Neural cell (in vitro differentiated cells): ENCODE results near the gene ASMT. TPM values are rescaled to one million over a fixed set of nuclear protein-coding genes. Genes with fewer than 3 reads are reported as not detected.

Experiments used
- H2AFZ ChIP-seq: fragments of 200-600, 300-800 bp; sonication (generic), shearing (Covaris generic); 2 replicates; pipeline ENCODE4 v1.6.0; 2014; ENCODE audit warnings: low read depth, mild to moderate bottlenecking, antibody characterized with exemption, low read length, moderate library complexity
- H3F3A ChIP-seq: fragments of 200-600 bp; shearing (Covaris generic); 2 replicates; pipeline ENCODE4 v1.6.1; 2016; ENCODE audit warnings: mild to moderate bottlenecking, moderate library complexity, mixed read lengths, antibody characterized with exemption, low read length; ENCODE audit not compliant: insufficient read depth, poor library complexity, severe bottlenecking
- H3K27ac ChIP-seq: fragments of 200-600, 300-800 bp; sonication (generic), shearing (Covaris generic); 2 replicates; pipeline ENCODE4 v1.5.1; 2014; ENCODE audit warnings: mild to moderate bottlenecking, low read length, moderate library complexity
- H3K27me3 ChIP-seq: fragments of 300-800, 200-600 bp; sonication (generic), shearing (Covaris generic); 2 replicates; pipeline ENCODE4 v1.6.0; 2014; ENCODE audit warnings: mild to moderate bottlenecking, low read depth, low read length, moderate library complexity; ENCODE audit not compliant: insufficient read depth
- H3K36me3 ChIP-seq: fragments of 300-800, 200-600 bp; sonication (generic), shearing (Covaris generic); 2 replicates; pipeline ENCODE4 v1.5.1; 2014; ENCODE audit warnings: mild to moderate bottlenecking, antibody characterized with exemption, low read length, moderate library complexity; ENCODE audit not compliant: insufficient read depth
- H3K4me2 ChIP-seq: fragments of 300-800, 200-600 bp; sonication (generic), shearing (Covaris generic); 2 replicates; pipeline ENCODE4 v1.6.0; 2014; ENCODE audit warnings: mild to moderate bottlenecking, low read length
- H3K4me3 ChIP-seq: fragments of 300-800, 200-600 bp; sonication (generic), shearing (Covaris generic); 2 replicates; pipeline ENCODE4 v1.5.1; 2014; ENCODE audit warnings: mild to moderate bottlenecking, low read length, moderate library complexity
- H3K79me2 ChIP-seq: fragments of 200-600 bp; shearing (Covaris generic); replicated peaks from 2 replicates; pipeline ENCODE4 v1.6.0; 2014; ENCODE audit warnings: mild to moderate bottlenecking, low read length, moderate library complexity; ENCODE audit not compliant: insufficient read depth
- H3K9ac ChIP-seq: fragments of 300-800, 200-600 bp; sonication (generic), shearing (Covaris generic); 2 replicates; pipeline ENCODE4 v1.6.1; 2016; ENCODE audit warnings: mild to moderate bottlenecking, low read length, mixed read lengths
- H3K9me2 ChIP-seq: fragments of 200-600 bp; shearing (Covaris generic); 2 replicates; pipeline ENCODE4 v1.6.1; 2016; ENCODE audit warnings: mild to moderate bottlenecking, low read length, mixed read lengths; ENCODE audit not compliant: insufficient read depth
- H3K9me3 ChIP-seq: fragments of 200-600, 300-800 bp; sonication (generic), shearing (Covaris generic); 2 replicates; pipeline ENCODE4 v1.6.1; 2016; ENCODE audit warnings: mild to moderate bottlenecking, mixed run types, low read length, moderate library complexity, mixed read lengths
- H4K20me1 ChIP-seq: fragments of 200-600 bp; shearing (Covaris generic); 2 replicates; pipeline ENCODE4 v1.6.1; 2016; ENCODE audit warnings: mild to moderate bottlenecking, mixed run types; ENCODE audit not compliant: insufficient read depth
- CTCF ChIP-seq: fragments of 450-650 bp; IDR thresholded peaks from 2 replicates; pipeline ENCODE4 v1.5.1; 2014; ENCODE audit warnings: antibody characterized with exemption, mild to moderate bottlenecking, moderate library complexity; ENCODE audit not compliant: poor library complexity, severe bottlenecking
- EP300 ChIP-seq: fragments of 450-650 bp; conservative IDR thresholded peaks from 2 replicates; pipeline ENCODE4 v1.6.1; 2014; ENCODE audit warnings: antibody characterized with exemption, mild to moderate bottlenecking, moderate library complexity; ENCODE audit not compliant: poor library complexity, severe bottlenecking
- EZH2 ChIP-seq: fragments of 200-600, 300-800 bp; shearing (Covaris generic), sonication (generic); IDR thresholded peaks from 2 replicates; pipeline ENCODE4 v1.6.1; 2014; ENCODE audit warnings: antibody characterized with exemption, low read length, borderline replicate concordance, mild to moderate bottlenecking; ENCODE audit not compliant: insufficient read depth, poor library complexity, severe bottlenecking
- MXI1 ChIP-seq: fragments of 450-650 bp; conservative IDR thresholded peaks from 2 replicates; pipeline ENCODE4 v1.6.1; 2014; ENCODE audit warnings: antibody characterized with exemption, mild to moderate bottlenecking; ENCODE audit not compliant: poor library complexity, severe bottlenecking
- POLR2AphosphoS5 ChIP-seq: IDR thresholded peaks from 2 replicates; pipeline ENCODE4 v1.6.1; 2012
- RAD21 ChIP-seq: fragments of 450-650 bp; conservative IDR thresholded peaks from 2 replicates; pipeline ENCODE4 v1.6.1; 2014; ENCODE audit warnings: antibody characterized with exemption, mild to moderate bottlenecking, moderate library complexity
- REST ChIP-seq: IDR thresholded peaks from 2 replicates; pipeline ENCODE4 v1.6.1; 2012; ENCODE audit warnings: borderline replicate concordance
- SMC3 ChIP-seq: fragments of 450-650 bp; conservative IDR thresholded peaks from 2 replicates; pipeline ENCODE4 v1.6.1; 2014; ENCODE audit warnings: antibody characterized with exemption, mild to moderate bottlenecking, moderate library complexity; ENCODE audit not compliant: poor library complexity
- TAF1 ChIP-seq: IDR thresholded peaks from 2 replicates; pipeline ENCODE4 v1.6.1; 2012; ENCODE audit warnings: low read depth
- polyA plus RNA-seq: library from polyadenylated mRNA; depleted of rRNA; stranded (reverse); fragments of >200 nt; gene quantifications from 2 replicates; pipeline ENCODE4 v1.2.3, GENCODE V29; 2014

The ASMT gene
- polyA plus RNA-seq, 1 donor from 2014 or later = 1.8 TPM

- Histone ChIP-seq H3K4me2 (no peak overlapping the region), H3K4me3 (no peak overlapping the region), H3K27me3 (no peaks in the 10 kb centered on the region), H2AFZ (no peak overlapping the region), H4K20me1 (no peaks in the 10 kb centered on the region), H3F3A (no peaks in the 10 kb centered on the region), H3K9ac (no peak overlapping the region), H3K36me3 (no peaks in the 10 kb centered on the region), H3K27ac (no peak overlapping the region), H3K9me2 (no peaks in the 10 kb centered on the region), H3K79me2 (no peaks in the 10 kb centered on the region), H3K9me3 (no peaks in the 10 kb centered on the region)
- TF ChIP-seq REST = no peak
- no peak for TF ChIP-seq SMC3
- no peak for TF ChIP-seq TAF1
- no peak for TF ChIP-seq RAD21
- TF ChIP-seq CTCF = no peak
- TF ChIP-seq EP300 = no peak
- no peak for TF ChIP-seq MXI1
- TF ChIP-seq POLR2AphosphoS5 = no peak
- TF ChIP-seq EZH2 = no peak
Measured at GRCh38 chrX:1610736-1611135, 4.1 kb upstream of the ASMT start.

GRCh38 chrX:1612641-1613286 lies 2.1 kb upstream of the ASMT start:
- no peaks in the 10 kb centered on the region for H3K27me3 ChIP-seq
- no peaks in the 10 kb centered on the region for H3K36me3 ChIP-seq
- H3F3A ChIP-seq = no peaks in the 10 kb centered on the region
- H3K27ac ChIP-seq = no peak overlapping the region
- no peaks in the 10 kb centered on the region for H4K20me1 ChIP-seq
- no peaks in the 10 kb centered on the region for H3K9me3 ChIP-seq
- no peak for TF ChIP-seq CTCF
- no peak for TF ChIP-seq EZH2
- TF ChIP-seq REST = no peak
- no peak for TF ChIP-seq MXI1
- no peak for TF ChIP-seq POLR2AphosphoS5
- no peak for TF ChIP-seq EP300
- TF ChIP-seq RAD21 = no peak
- TF ChIP-seq SMC3 = no peak
- no peak for TF ChIP-seq TAF1
- H3K9ac ChIP-seq = no peak overlapping the region
- no peak overlapping the region for H2AFZ ChIP-seq
- no peak overlapping the region for H3K4me3 ChIP-seq
- no peaks in the 10 kb centered on the region for H3K79me2 ChIP-seq
- no peak overlapping the region for H3K4me2 ChIP-seq
- H3K9me2 ChIP-seq = no peaks in the 10 kb centered on the region
